Esophagus muscularis mucosa (tissue), 3 donors: Measurements from ENCODE around the gene TBC1D10B.

Experiments used
- EP300 ChIP-seq: sonication (generic); formaldehyde crosslinking; IDR thresholded peaks from one replicate; pipeline ENCODE4 v1.6.1; 2017; ENCODE audit warnings: antibody characterized with exemption
- POLR2A ChIP-seq: fragments of 450-650 bp; IDR thresholded peaks from one replicate; pipeline ENCODE4 v1.6.1; 2017; ENCODE audit warnings: antibody characterized with exemption, moderate library complexity, mild to moderate bottlenecking, low read depth
- POLR2AphosphoS5 ChIP-seq, 2 donors: sonication (generic); formaldehyde crosslinking; IDR thresholded peaks; one replicate each; pipeline ENCODE4 v1.6.1; 2017; ENCODE audit warnings: antibody characterized with exemption in 2 of 2

DNA sequence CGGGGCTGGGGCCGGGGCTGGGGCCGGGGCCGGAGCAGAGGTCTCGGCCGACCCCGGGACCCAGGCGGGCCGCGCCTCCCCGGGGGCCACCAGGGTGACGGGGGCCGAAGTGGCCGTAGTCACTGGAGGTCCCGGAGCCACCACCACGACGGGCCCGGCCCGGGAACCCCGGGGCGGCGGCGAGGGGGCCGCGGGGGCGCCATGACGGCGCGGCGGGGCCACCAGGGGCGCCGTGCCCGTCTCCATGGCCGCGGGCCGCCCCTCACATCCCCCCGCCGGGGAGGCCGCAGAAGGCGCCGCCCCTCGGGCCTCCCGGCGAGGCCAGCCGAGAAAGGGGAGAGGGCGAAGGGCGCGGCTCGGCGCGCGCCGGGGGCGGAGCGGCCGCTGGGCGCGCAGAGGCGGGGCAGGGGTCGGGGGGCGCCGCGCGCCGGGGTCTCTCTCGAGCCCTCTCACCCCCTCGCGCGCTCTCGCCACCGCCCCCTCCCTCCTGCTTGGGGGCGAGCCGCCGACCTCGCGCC lies 297 bp downstream of the TBC1D10B start:
- no peak for TF ChIP-seq EP300
- peak; percentile 52 for TF ChIP-seq POLR2A
- peak in 1 of 2 donors; percentile 89 for TF ChIP-seq POLR2AphosphoS5 (IDR thresholded peaks at IDR 0.05)
